Uterus (tissue), 2 donors: Measurements from ENCODE around the gene NEDD4.
A peak's percentile ranks its signal among the peaks of the same experiment; 100 is the strongest.

Experiments
- POLR2A ChIP-seq, 2 donors: fragments of 450-650 bp; IDR thresholded peaks; one replicate each; pipeline ENCODE4 v1.6.1; 2016; ENCODE audit warnings: antibody characterized with exemption in 2 of 2, mild to moderate bottlenecking in 1 of 2, moderate library complexity in 1 of 2
- TF ChIP-seq, protein P1 (sequence below), 4 experiments: fragments of 200-600 bp in 2 of 4; fragments of 450-650 bp in 2 of 4; sonication (generic) in 2 of 4; IDR thresholded peaks; one replicate each; pipeline ENCODE4 v1.5.1; 2016 to 2019; ENCODE audit warnings: antibody characterized with exemption in 4 of 4, mild to moderate bottlenecking in 2 of 4, moderate library complexity in 1 of 4

GRCh38 chr15:56040081-56041035 lies 46.9 kb upstream of the NEDD4 start:
- TF ChIP-seq, protein P1, sequence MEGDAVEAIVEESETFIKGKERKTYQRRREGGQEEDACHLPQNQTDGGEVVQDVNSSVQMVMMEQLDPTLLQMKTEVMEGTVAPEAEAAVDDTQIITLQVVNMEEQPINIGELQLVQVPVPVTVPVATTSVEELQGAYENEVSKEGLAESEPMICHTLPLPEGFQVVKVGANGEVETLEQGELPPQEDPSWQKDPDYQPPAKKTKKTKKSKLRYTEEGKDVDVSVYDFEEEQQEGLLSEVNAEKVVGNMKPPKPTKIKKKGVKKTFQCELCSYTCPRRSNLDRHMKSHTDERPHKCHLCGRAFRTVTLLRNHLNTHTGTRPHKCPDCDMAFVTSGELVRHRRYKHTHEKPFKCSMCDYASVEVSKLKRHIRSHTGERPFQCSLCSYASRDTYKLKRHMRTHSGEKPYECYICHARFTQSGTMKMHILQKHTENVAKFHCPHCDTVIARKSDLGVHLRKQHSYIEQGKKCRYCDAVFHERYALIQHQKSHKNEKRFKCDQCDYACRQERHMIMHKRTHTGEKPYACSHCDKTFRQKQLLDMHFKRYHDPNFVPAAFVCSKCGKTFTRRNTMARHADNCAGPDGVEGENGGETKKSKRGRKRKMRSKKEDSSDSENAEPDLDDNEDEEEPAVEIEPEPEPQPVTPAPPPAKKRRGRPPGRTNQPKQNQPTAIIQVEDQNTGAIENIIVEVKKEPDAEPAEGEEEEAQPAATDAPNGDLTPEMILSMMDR (IDR thresholded peaks at IDR 0.05), result peak in 1 of 4 experiments; percentile 4
- no peak for TF ChIP-seq POLR2A (IDR thresholded peaks at IDR 0.05)
